HG02588 (cell line): ENCODE measurements around the gene ASPSCR1.
"Not testable (repeated sequence)": the region's sequence is repeated elsewhere in the genome, so short reads cannot be mapped to it uniquely, and the experiment has no call there.

Source experiments
- ATAC-seq: cut with Tn5 transposase; IDR thresholded peaks from one replicate; pipeline ENCODE4 v1.9.1; 2021; ENCODE audit warnings: mild to moderate bottlenecking, moderate library complexity; ENCODE audit not compliant: unreplicated experiment

The ASPSCR1 gene

DNA sequence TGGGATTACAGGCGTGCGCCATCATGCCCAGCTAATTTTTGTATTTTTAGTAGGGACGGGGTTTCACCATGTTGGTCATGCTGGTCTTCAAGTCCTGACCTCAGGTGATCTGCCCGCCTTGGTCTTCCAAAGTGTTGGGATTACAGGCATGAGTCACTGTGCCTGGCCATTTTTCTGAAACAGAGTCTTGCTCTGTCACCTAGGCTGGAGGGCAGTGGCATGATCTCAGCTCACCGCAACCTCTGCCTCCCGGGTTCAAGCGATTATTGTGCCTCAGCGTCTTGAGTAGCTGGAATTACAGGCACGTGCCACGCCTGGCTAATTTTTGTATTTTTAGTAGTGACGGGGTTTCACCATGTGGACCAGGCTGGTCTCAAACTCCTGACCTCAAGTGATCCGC is 4.1 kb downstream of the ASPSCR1 start:
- ATAC-seq = not testable (repeated sequence)

GRCh38 chr17:81983011-81983638 is 5.7 kb downstream of the ASPSCR1 start:
- no peak for ATAC-seq

DNA sequence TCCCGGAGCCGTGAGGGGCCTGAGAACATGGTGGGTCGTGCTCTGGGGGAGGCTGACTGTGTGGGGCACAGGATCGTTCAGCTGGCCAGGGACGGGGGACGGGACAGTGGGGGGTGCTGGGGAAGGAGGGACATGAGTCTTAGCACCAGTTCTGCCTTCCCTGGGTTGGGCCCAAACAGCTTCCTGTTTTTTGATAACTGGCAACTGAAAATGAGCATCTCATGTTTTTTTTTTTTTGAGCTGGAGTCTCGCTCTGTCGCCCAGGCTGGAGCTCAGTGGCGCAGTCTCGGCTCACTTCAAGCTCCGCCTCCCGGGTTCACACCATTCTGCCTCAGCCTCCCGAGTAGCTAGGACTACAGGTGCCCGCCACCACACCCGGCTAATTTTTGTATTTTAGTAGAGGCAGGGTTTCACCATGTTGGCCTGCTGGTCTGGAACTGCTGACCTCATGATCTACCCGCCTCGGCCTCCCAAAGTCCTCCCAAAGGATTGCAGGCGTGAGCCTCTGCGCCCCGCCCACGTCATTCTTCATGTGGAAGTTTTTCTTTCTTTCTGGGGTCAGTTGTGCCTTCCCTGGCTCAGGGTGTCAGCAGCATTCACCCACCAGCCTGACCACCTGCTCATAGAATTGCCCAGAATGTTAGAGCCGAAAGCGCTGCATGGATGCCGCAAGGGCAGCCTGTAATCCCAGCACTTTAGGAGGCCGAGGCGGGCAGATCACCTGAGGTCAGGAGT is 6.4 kb downstream of the ASPSCR1 start:
- ATAC-seq = no peak

- no peak for ATAC-seq
These were observed 7.5 kb downstream of the ASPSCR1 start for GRCh38 chr17:81984773-81985410.

DNA sequence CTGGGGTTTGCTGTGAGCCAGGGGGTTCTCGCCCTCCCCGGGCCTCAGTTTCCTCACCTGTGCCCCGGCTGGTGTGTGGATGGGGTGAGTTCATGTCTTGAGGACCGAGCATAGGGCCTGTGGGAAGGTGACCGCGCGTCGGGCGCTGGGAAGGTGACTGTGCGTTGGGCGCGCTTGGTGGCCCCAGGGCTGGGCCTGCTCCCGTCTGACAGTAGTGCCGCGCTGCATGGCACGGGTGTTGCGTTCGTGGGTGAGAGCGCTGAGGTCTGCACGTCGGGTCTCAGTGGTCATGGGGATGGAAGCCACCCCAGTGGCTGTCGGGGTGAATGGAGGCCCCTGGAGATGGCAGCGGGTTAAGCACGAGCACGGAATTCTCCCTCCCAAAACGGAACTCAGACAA is 9.2 kb downstream of the ASPSCR1 start:
- no peak for ATAC-seq

DNA sequence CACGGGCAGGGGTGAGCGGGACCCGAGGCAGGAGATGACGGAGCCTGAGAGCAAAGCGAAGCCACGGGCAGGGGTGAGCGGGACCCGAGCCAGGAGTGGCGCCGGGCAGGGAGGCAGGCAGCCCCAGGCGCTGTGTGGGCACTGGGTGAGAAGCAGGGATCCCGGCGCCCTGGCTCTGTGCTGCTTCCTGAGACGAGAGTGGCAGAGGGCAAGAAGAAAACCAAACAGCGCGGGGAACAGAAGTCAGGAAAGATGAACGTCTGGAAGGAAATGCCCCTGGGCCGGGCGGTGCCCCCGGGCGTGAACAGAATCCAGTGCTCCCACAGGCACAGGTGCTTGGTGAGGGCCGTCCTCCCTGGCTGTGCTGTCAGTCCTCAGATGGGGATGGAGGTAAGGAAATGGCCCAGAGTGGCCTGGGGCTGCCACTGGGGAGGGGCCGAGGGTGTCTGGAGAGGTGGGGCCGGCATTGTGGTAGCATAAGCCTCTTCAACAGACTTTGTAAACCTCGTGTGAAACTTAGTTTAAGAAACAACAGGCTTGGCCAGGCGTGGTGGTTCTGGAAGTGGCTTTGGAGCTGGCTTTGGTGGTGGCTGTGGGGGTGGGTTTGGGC is 9.8 kb downstream of the ASPSCR1 start:
- ATAC-seq = no peak

DNA sequence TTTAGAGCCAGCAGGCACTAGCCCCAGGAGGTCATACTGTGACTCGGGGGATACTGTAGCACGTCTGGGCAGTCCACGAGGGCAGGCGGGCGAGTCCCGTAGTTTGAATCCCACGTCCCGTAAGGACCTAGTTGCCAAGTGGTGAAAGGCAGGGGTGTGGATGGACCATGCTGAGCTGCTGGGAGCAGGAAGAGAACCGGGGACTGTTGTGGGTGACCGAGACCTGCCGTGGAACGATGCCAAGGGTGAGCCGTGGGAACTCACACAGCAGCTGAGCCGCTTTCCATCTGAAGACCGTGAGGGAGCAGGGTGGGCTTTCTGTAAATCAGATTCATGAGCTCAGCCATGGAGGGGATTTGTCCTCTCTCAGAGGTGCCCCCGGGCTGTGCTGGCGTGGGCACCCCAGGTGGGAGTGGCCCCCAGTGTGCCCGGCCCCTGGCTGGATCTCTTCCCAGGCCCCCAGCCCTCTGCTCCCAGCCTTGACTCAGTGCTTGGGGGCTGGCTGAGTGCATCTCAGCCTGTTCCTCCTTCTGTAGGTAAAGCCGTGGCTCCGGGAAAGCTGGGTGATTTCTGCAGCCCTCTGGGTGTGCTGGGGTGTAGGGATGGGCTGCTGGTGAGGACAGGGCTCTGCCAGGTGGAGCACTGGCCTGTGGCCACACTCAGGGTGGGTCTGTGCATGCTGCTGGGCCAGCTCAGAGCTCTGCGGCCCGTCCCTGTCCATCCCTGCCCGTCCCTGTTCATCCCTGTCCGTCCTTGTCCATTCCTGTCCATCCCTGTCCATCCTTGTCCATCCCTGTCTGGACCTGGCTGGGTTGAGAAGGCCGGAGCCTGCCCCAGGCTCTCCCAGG is 13.6 kb downstream of the ASPSCR1 start:
- no peak for ATAC-seq

- no peak for ATAC-seq
These were observed 14.4 kb downstream of the ASPSCR1 start for GRCh38 chr17:81991684-81992305.

GRCh38 chr17:81992306-81993102 is 15.1 kb downstream of the ASPSCR1 start:
- ATAC-seq = no peak

- no peak for ATAC-seq
These were observed 16.5 kb downstream of the ASPSCR1 start for GRCh38 chr17:81993729-81994592.

DNA sequence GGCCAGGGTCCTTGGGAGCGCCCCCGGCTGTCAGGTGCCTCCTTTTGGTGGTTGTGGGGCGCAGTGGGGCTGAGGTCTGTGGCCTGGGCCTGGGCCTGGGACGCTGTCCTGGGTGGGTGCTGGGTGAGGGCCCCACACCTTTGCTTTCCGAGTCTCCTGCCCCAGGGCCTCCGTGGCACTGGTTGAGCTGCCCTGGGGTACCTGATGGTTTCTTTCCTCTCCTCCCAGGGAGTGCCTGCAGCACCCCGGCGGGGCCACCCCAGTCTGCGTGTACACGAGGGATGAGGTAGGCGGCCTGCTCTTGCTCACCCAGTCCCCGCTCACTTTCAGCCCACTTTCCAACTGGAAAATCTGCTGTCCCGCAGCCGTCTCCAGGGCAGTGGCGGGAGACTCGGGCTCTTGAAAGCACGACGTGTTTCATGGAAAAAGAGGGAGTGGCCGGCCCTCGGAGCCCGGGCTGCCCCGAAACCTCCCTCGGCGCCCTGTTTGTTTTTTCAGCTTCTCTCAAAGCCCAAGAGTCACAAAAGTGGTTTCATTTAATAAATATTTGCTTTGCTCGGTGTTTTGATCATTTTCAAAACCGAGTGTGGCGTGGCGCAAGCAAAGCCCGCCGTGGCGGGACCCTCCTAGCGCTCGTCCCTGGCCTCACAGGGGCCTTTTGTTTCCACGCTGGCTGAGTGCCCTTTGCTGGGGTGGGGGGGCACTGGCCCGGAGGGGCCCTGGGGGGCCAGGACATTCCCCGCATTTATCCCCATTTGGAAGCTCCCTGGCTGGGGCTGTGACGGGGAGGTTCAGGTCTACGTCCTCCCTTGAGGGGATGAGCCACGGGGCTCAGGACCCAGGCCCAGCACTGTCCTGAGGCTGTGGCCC is 17.4 kb downstream of the ASPSCR1 start:
- no peak for ATAC-seq

- no peak for ATAC-seq
These were observed 18.2 kb downstream of the ASPSCR1 start for GRCh38 chr17:81995463-81996231.

GRCh38 chr17:81996232-81996756 is 18.9 kb downstream of the ASPSCR1 start:
- ATAC-seq = no peak

- ATAC-seq = no peak
These were observed 19.5 kb downstream of the ASPSCR1 start for GRCh38 chr17:81996757-81997441.

GRCh38 chr17:81998212-81998611 is 20.8 kb downstream of the ASPSCR1 start:
- ATAC-seq = no peak
